Activated CD8-positive, alpha-beta memory T cell treated with anti-CD3 and anti-CD28 coated beads, Interleukin-2, amount 50 U/mL, for 1 hour (primary cell): ENCODE data around the gene ZNF503.

Source experiments
- DNase-seq: peaks from one replicate; pipeline ENCODE4 v3.0.0-alpha.2; 2020; ENCODE audit errors: extremely low read depth

The ZNF503 gene

GRCh38 chr10:75406462-75407223 is 5.1 kb upstream of the ZNF503 start:
- no peak for DNase-seq

- no peak for DNase-seq
Measured at GRCh38 chr10:75405598-75406461, 4.3 kb upstream of the ZNF503 start.

- no peak for DNase-seq
Measured at GRCh38 chr10:75404815-75405597, 3.4 kb upstream of the ZNF503 start.

GRCh38 chr10:75403939-75404814 is 2.6 kb upstream of the ZNF503 start:
- no peak for DNase-seq

GRCh38 chr10:75403144-75403938 is 1.8 kb upstream of the ZNF503 start:
- no peak for DNase-seq

DNA sequence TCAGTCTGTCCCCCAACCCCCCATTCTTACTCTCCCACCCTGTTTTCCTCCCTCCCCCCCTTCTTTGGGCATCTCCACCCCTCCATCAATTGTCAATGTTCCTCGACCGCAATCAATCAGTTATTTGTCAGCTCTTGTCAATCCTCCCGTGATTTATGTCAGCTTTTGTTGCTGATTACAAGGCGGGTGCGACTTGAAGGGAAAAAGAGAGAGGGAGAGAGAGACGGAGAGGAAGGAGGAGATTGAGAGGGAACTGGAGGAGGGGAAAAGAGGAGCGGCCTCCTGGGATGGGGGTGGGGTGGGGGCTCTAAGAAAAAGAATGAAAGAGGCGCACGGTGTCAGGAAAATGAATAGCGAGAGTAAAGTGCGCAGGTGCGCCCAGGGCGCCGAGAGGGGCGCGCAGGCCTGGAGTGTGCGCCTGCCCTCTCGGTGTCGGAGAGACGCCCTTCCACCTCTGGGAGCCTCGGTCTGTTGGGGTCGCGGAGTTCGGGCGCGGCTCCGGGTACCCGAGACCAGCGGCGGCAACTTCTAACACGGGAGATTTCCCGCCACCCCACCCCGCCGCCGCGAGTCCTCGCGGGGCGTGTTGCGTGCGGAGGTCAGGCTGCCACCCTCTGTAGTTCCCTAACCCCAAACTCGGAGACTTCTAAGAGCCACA is 1.1 kb upstream of the ZNF503 start:
- no peak for DNase-seq

DNA sequence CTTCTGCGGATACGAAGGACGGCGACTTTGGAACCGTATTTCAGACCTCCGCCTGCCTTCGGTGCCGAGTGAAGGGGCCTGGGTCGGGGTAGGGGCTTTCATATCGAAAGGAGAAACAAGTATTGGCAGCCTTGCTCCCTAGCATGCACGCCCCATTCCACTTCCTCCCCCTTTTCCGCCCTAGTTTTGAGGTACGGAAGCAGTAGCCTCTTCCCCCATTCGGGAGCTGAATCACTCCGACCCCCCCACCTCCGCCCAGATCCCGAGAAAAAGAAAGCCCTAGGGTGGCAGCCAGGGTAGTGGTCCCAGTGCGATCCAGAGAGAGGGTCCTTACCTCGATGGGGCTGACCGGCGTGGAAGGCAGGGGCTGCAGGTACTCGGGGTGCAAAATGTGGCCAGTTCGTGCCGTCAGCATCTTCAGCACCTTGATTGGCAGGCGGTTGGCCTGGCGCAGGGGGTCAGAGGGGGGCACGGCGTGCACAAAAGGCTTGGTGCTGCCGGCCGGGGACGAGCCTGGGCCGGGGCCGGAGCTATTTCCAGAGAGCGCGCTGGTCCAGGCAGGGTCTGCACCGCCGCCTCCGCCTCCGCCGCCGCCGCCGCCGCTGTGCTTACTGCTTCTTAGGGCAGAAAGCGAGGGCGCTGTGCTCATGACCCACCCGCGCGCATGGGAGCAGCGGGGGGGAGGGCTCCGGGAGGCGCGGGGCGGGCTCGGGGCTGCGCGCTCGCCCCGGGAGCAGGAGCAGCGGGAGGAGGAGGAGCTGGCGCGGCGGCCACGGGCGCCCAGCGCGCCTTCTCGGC is 594 bp downstream of the ZNF503 start:
- DNase-seq, result no peak

- DNase-seq, result no peak
Measured at GRCh38 chr10:75400163-75400770, 1.3 kb downstream of the ZNF503 start.

GRCh38 chr10:75399461-75400162 is 2.0 kb downstream of the ZNF503 start:
- DNase-seq, result no peak

GRCh38 chr10:75398692-75399460 is 2.7 kb downstream of the ZNF503 start:
- no peak for DNase-seq

DNA sequence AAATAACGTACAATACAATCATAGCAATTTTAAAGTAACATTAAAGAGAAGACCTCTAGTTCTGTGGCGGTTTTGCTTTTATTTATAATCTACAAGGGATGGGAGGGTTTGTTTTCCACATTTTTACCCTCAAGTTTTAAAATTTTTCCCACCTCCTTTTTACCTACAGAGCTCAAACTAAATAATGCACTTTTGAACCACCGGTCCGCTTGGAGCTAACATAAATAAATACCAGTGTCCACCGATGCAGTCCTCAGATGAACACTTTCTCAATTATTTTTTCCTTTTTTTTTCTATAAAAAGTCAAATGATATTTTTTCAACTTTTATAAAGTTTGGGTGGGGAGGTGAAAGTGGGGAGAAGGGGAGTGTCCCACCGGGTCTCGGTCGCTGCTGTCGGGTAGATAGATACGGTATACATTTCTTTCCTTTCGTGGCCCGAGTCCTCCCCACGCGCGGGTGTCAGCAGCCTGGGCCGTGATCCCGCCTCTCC is 3.3 kb downstream of the ZNF503 start:
- DNase-seq, result no peak

DNA sequence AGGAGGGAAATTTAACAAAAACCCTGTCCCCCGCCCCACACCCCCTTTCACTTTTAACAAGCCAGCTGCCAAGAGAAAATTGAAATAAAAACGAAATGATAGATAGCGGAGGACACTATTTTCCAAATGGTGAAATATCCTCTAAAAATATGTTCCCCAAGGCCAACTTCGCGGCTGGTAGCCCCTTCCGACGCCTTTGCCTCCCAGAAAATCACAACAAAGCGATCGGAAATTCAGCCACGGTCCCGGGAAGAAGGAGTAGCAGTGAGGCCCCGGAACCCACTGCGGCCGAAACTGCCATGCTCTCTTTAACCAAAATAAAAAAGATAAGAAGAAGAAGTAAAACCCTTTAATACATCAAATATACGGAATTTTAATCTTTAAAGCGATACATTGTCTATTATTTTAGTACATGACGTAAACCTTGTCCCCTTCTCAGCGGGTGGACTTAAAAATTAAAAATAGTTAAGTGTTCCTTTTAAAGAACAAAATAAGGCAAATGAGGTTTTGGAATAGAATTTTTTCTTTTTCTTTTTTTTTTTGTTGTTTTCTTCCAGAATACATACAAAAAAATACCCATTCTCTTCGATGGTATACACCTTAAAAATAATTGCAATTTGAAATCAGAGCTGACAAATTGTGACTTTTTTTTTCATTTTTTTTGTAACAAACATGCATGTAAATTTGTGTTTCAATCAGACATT is 3.9 kb downstream of the ZNF503 start:
- no peak for DNase-seq

GRCh38 chr10:75396631-75397495 is 4.7 kb downstream of the ZNF503 start:
- DNase-seq, result no peak

DNA sequence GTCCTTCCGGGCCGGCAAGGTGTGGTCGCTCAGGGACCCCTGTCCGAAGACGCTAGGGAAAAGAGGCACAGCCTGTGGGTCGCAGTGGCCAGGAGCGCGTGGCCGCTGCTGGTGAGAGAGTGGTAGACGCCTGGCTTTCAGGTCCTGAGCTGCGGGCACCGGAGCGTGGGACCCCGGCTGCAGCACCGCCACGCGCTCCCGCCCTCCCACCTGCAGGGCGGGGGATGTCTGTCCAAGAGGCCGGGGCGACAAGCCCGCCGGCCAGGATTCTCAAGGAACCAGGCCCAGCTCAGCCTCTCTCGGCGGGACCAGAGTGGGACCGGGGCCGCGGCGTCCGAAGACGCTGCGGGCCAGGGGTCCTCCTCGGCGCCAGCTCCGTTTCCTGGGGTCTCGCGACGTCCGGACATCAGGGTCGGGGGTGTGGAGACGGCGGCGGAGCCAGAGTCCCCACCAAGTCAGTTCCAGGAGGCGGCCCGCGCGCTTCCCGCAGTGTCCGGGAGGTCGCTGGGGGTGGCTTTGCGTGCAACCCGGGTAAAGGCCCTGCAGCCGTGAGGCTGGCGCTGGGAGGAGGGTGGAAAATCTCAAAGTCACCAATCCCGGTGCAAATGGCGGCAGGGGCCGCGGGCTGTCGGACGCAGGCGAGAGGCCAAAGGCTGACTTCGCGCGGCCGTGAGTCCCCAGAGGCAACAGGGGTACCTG is 5.5 kb downstream of the ZNF503 start:
- DNase-seq, result no peak
